Epithelial cell of proximal tubule (primary cell): ENCODE results near the gene CAPN9. TPM values are rescaled to one million over a fixed set of nuclear protein-coding genes. Genes with fewer than 3 reads are reported as not detected.

Source experiments
- DNase-seq: peaks from one replicate; pipeline ENCODE4 v3.0.0-alpha.2; 2011; ENCODE audit warnings: low read depth
- H3K4me3 ChIP-seq: 2 replicates; pipeline ENCODE4 v1.5.1; 2011; ENCODE audit warnings: low read depth, mild to moderate bottlenecking, low read length
- total RNA-seq: library from RNA; depleted of rRNA; stranded (reverse); fragments of >200 nt; gene quantifications from 2 replicates; pipeline ENCODE4 v1.2.3, GENCODE V29; 2015
- TF ChIP-seq, protein P1 (sequence below): conservative IDR thresholded peaks from 2 replicates; pipeline ENCODE4 v1.5.1; 2012; ENCODE audit warnings: low read depth, mild to moderate bottlenecking, low read length

Gene CAPN9
- total RNA-seq, 1 donor from 2014 or later, result not detected

DNA sequence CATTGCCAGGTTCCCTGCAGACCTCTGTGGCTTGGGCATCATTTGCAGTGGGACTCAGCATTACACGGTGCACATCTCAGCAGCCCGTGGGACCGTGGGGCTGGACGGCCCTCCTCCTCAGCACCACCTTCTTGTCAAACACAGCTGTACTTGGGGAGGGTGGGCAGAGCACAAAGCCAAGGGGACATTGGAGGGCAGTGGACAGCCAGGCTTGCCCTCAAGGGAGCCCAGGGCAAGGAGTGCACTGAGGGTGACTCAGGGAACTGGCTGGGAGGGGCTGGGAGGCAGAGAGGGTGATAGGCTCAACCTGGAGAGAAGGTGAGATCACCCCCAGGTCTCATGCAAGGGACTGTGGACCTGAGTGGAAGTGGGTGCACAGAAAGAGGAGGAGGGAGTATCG lies 3.4 kb downstream of the CAPN9 start:
- H3K4me3 ChIP-seq, result no peak overlapping the region
- TF ChIP-seq, protein P1, sequence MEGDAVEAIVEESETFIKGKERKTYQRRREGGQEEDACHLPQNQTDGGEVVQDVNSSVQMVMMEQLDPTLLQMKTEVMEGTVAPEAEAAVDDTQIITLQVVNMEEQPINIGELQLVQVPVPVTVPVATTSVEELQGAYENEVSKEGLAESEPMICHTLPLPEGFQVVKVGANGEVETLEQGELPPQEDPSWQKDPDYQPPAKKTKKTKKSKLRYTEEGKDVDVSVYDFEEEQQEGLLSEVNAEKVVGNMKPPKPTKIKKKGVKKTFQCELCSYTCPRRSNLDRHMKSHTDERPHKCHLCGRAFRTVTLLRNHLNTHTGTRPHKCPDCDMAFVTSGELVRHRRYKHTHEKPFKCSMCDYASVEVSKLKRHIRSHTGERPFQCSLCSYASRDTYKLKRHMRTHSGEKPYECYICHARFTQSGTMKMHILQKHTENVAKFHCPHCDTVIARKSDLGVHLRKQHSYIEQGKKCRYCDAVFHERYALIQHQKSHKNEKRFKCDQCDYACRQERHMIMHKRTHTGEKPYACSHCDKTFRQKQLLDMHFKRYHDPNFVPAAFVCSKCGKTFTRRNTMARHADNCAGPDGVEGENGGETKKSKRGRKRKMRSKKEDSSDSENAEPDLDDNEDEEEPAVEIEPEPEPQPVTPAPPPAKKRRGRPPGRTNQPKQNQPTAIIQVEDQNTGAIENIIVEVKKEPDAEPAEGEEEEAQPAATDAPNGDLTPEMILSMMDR, result no peak
- DNase-seq, result no peak

DNA sequence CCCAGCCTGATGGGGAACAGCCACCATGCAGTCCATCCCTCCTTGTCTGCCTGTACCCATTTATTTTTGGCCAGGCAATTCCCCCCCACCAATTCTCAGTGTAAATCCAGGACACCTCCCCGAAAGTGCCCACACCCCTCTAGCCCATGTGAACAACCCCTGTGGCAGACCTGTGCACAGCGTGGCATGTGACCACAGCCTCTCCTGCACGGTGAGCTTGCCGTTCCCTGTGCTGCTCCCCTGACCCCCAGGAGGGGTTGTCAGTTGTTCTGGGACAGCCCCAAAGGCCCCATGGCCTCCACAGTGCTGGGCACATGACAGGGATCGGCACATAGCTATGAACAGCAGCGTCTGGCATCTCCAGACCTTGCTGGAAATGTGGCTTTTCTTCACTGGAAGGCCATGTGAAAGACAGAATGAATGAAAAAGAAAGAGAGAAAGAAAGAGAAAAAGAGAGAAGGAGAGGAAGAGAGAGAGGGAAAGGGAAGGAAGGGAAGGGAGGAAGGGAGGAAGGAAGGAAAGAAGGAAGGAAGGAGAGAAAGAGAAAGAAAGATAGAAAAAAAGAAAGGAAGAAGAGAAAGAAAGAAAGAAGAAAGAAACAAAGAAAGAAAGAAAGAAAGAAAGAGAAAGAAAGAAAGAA lies 3.9 kb downstream of the CAPN9 start:
- TF ChIP-seq, protein P1, result no peak
- H3K4me3 ChIP-seq, result no peak overlapping the region
- DNase-seq, result no peak

DNA sequence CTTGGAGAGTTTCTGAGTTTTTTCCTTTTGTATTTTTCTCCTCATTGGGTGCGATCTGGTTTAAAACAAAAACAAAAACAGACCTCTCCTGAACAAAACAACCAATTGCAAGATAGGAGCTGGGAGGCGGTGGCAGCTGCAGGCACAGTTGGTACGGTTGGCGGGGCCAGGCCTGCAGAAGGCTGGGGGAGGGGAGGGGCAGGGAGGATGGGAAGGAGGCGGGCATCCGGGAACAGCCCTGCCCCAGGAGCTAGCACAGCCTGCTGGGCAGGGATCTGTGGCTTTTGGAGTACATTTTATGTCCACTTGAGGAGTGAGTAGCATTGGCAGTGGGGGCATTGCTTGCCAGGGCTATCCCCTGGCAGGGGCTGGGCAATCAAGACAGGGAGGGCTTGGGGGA lies 5.2 kb downstream of the CAPN9 start:
- DNase-seq, result no peak
- no peak overlapping the region for H3K4me3 ChIP-seq
- TF ChIP-seq, protein P1, result no peak

DNA sequence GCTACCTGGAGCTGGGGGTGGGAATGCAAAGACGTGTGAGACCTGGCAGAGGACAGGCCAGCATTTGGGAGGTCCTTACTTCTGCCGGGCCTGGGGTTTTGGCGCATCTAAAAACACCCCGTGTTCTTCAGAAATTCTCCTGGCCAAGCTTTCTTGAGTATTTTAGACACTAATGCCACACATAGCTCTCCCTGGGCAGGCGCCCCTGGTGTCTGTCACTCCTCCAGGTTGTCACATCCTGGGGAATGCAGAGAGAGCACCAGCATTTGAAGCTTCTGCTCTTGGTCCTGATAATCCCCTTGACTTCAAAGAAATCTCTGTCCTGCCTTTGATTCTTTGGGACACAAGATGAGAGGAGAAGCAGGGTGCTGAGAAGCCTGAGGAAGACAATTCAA lies 6.0 kb downstream of the CAPN9 start:
- no peak overlapping the region for H3K4me3 ChIP-seq
- DNase-seq, result no peak
- TF ChIP-seq, protein P1, result no peak

DNA sequence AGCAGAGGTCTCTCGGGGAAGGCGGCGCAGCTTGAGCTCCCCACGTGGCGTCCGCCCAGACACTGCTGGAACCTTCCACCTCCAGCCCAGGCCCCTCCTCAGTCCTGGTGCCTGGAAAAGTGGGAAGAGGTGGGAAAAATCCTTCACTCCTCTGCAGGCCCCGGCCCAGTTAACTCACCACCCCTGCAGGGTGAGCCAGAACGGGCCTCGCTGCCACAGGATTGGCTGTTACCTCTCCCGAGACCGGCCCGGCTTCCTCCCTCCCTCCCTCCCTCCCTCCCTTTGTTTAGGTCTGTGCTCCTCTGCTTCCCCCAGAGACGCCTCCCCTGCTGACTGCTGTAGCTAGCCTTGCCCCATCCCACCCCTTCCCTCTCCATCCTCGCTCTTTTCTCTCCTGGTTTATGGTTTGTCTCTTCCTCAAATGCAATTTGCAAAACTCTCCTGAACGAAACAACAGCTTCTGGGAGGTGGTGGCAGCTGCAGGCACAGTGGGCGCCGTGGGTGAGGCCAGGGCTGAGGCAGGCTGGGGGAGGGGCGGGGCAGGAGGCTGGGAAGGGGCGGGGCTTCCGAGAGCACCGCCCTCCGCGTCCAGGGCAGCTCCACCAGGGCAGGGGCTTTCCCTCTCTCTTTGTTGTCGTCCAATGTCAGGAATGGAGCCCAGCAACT lies 6.5 kb downstream of the CAPN9 start:
- no peak overlapping the region for H3K4me3 ChIP-seq
- DNase-seq, result no peak
- TF ChIP-seq, protein P1, result no peak

DNA sequence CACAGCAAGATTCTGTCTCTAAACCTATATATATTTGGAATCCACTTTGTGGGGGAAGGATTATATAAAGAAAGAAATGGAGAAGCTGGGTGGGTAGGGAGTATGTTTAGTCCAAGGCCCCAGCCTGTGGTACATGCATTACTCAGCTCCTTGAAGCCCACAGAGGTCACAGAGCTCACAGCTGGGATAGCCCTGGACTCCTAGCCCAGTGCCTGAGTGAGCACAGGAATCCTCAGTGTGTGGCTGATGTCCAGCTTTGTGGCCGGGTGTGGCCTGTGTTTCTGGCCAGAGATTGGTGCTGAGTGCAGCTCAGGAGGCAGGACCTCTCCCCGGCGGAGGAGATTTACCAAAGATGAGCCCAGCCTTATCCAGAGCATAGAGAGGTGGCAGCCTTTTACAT lies 7.6 kb downstream of the CAPN9 start:
- peak; percentile 40 for DNase-seq
- TF ChIP-seq, protein P1, result no peak

More for the DNA sequence above, 7.6 kb downstream of the CAPN9 start:
- no peak overlapping the region for H3K4me3 ChIP-seq
